NT2/D1 (cell line): ENCODE data around the gene UNC93A.
A peak's percentile ranks its signal among the peaks of the same experiment; 100 is the strongest.
"Not testable (repeated sequence)": the region's sequence is repeated elsewhere in the genome, so short reads cannot be mapped to it uniquely, and the experiment has no call there.

ENCODE experiments used
- DNase-seq: peaks from one replicate; pipeline ENCODE4 v3.0.0-alpha.2; 2011; ENCODE audit warnings: low read depth, low spot score
- H3K27me3 ChIP-seq: 2 replicates; pipeline ENCODE4 v1.6.0; 2011; ENCODE audit warnings: mild to moderate bottlenecking; ENCODE audit not compliant: insufficient read length, insufficient read depth
- H3K36me3 ChIP-seq: 2 replicates; pipeline ENCODE4 v1.6.1; 2011; ENCODE audit warnings: mild to moderate bottlenecking, low read length, mixed read lengths; ENCODE audit not compliant: insufficient read depth, insufficient read length
- H3K4me1 ChIP-seq: 2 replicates; pipeline ENCODE4 v1.5.1; 2011; ENCODE audit not compliant: insufficient read depth, insufficient read length
- H3K4me3 ChIP-seq: 2 replicates; pipeline ENCODE4 v1.5.1; 2011; ENCODE audit warnings: low read depth; ENCODE audit not compliant: insufficient read length
- H3K9ac ChIP-seq: 2 replicates; pipeline ENCODE4 v1.6.0; 2011; ENCODE audit warnings: low read depth; ENCODE audit not compliant: insufficient read length
- H3K9me3 ChIP-seq: 2 replicates; pipeline ENCODE4 v1.5.1; 2011; ENCODE audit warnings: mild to moderate bottlenecking, low read length; ENCODE audit not compliant: insufficient read depth
- SUZ12 ChIP-seq: IDR thresholded peaks from 2 replicates; pipeline ENCODE4 v1.6.1; 2011; ENCODE audit not compliant: insufficient read length, insufficient read depth; ENCODE audit errors: extremely low read depth
- YY1 ChIP-seq: IDR thresholded peaks from 2 replicates; pipeline ENCODE4 v1.6.1; 2011; ENCODE audit not compliant: insufficient read length, insufficient read depth
- ZNF274 ChIP-seq: IDR thresholded peaks from 2 replicates; pipeline ENCODE4 v1.6.1; 2011; ENCODE audit warnings: mild to moderate bottlenecking, low read depth, low read length

UNC93A gene

DNA sequence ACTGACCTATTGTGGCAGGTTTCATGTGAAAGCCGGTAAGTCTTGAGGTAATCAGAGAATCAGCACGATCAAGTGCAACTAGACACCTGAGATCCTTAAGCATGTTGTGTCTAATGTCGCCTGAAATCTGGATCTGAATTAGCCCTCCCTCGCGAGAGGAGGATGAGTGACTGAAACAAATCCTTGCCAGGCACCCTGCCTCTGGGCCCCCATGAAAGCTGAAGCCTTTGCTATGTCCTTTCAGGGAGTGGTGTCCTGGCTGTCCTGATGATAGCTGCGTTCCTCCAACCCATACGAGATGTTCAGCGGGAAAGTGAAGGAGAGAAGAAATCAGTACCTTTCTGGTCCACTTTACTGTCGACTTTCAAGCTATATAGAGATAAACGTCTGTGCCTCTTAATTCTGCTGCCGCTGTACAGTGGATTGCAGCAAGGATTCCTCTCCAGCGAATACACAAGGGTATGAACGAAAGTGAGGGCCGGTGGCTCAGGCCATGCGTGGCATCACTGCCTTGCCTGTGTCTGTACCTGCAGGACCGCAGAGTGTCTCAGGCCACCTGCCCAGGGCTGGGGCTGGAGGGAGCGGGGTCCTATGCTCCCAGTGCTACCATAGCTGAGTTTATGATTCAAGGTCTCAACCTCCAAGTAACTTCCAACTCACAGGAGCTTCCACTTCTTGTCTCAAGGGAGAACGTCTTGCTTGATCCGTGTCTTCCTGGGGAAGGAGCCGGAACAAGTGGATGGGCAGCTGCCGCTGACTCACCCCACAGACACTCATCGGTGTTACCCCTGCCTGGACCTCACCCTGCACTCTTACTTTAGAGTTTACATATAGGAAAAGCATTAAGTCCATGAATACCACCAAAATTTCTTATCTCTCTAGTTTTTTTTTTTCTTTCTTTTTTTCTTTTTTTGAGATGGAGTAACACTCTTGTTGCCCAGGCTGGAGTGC is 12.8 kb downstream of the UNC93A start:
- no peak for DNase-seq

DNA sequence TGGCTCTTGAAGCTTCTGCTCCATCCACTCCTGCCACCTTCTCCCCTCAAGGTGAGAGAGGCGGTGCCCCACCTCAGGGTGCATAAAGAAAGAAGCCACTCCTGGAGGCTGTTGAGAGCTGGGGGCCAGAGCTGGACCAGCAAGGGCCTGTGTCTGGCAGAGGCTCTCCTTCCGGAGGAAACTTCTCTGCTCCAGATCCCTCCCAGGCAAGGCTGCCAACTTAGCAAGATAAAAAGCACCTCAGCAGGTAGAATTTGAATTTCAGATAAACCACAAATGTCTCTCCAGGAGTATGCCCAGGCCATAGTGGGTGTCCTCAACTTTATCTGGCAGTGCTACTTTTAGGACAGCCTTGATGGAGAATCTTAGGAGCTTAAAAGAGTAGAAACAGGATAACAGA is 13.8 kb downstream of the UNC93A start:
- no peak for DNase-seq
- H3K4me3 ChIP-seq, result no peak overlapping the region
- peak overlapping the region; percentile 42 for H3K9ac ChIP-seq
- no peaks in the 10 kb centered on the region for H3K36me3 ChIP-seq
- H3K9me3 ChIP-seq, result 0 out of 2 replicates have a peak, but pooled peaks cover 3% of the 10 kb centered on the region
- no peaks in the 10 kb centered on the region for H3K27me3 ChIP-seq
- TF ChIP-seq YY1, result no peak
- TF ChIP-seq ZNF274, result no peak
- no peak for TF ChIP-seq SUZ12
- H3K4me1 ChIP-seq, result peaks cover 5% of the 10 kb centered on the region

More for the DNA sequence above, 12.8 kb downstream of the UNC93A start:
- Histone ChIP-seq H3K36me3 (no peaks in the 10 kb centered on the region), H3K9ac (no peak overlapping the region), H3K27me3 (no peaks in the 10 kb centered on the region), H3K9me3 (0 out of 2 replicates have a peak, but pooled peaks cover 3% of the 10 kb centered on the region), H3K4me3 (no peak overlapping the region), H3K4me1 (peaks cover 5% of the 10 kb centered on the region)
- TF ChIP-seq SUZ12 (no peak), YY1 (no peak), ZNF274 (no peak)

DNA sequence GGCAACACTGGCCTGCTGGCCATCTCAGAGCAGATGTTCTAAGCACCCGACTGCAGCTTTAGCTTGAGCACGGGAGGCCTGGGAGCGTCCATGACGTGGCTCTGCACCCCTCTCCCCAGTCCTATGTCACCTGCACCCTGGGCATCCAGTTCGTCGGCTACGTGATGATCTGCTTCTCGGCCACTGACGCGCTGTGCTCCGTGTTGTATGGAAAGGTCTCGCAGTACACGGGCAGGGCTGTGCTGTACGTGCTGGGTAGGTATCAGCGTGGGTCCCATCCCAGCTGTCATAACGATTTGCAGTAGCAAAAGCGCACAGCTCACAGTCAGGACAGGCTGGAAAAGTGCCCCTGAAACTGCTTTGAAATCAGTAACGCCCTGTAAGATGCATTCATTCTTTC is 14.7 kb downstream of the UNC93A start:
- no peak for TF ChIP-seq ZNF274
- no peak for TF ChIP-seq YY1
- TF ChIP-seq SUZ12, result no peak
- no peak overlapping the region for H3K9ac ChIP-seq
- no peaks in the 10 kb centered on the region for H3K36me3 ChIP-seq
- 0 out of 2 replicates have a peak, but pooled peaks cover 3% of the 10 kb centered on the region for H3K9me3 ChIP-seq
- H3K4me1 ChIP-seq, result peaks cover 5% of the 10 kb centered on the region
- no peaks in the 10 kb centered on the region for H3K27me3 ChIP-seq
- no peak overlapping the region for H3K4me3 ChIP-seq
- no peak for DNase-seq

DNA sequence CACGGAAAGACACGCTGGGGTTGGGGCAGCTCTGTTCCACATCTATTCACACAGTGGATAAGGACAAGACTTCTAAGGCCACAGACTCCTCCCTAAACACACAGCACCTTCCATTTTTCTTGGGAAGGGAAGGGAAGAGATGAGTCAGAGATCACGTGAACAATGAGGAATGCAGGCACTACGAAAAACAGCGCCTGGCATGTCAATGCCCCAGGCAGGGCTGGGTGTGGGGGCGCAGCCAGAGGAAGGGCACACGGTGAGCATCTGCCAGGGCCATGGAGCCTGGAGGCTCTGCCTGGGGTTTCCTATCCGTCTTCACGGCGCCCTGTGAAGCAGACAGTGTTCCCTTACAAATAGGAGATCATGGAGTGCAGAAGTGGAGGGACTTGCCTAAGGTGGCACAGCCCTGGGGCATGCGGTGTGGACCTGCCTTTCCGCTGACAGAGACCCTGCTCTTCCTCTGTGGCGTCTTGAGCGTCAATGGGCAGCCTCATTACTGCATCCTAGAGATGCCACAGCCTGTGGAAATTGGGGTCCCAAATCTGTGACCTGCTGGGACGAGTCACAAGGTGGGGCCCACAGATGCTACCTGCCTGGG is 15.4 kb downstream of the UNC93A start:
- TF ChIP-seq ZNF274 (no peak), SUZ12 (no peak), YY1 (no peak)
- DNase-seq, result no peak
- H3K9ac ChIP-seq, result no peak overlapping the region
- H3K27me3 ChIP-seq, result no peaks in the 10 kb centered on the region
- H3K36me3 ChIP-seq, result no peaks in the 10 kb centered on the region
- H3K9me3 ChIP-seq, result 0 out of 2 replicates have a peak, but pooled peaks cover 3% of the 10 kb centered on the region
- peaks cover 5% of the 10 kb centered on the region for H3K4me1 ChIP-seq
- no peak overlapping the region for H3K4me3 ChIP-seq

DNA sequence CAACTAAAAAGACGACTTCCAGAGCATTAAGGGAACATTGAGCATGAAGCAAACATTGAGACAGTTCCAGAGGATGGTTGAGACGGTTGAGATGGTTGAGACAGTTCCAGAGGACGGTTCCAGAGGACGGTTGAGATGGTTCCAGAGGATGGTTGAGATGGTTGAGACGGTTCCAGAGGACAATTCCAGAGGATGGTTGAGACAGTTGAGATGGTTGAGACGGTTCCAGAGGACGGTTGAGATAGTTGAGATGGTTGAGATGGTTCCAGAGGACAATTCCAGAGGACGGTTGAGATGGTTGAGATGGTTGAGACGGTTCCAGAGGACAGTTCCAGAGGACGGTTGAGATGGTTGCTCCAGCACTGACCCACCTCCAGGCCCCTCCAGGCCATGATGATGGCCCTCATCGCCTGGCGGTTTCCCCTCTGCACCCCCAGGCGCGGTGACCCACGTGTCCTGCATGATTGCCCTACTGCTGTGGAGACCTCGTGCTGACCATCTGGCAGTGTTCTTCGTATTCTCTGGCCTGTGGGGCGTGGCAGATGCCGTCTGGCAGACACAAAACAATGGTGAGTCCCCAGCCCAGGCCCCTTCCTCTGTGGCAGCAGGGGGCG is 16.3 kb downstream of the UNC93A start:
- peaks cover 5% of the 10 kb centered on the region for H3K4me1 ChIP-seq
- no peaks in the 10 kb centered on the region for H3K27me3 ChIP-seq
- H3K36me3 ChIP-seq, result no peaks in the 10 kb centered on the region
- no peak overlapping the region for H3K4me3 ChIP-seq
- no peak for DNase-seq
- TF ChIP-seq SUZ12, result no peak
- TF ChIP-seq YY1, result no peak
- H3K9ac ChIP-seq, result no peak overlapping the region
- 0 out of 2 replicates have a peak, but pooled peaks cover 3% of the 10 kb centered on the region for H3K9me3 ChIP-seq

DNA sequence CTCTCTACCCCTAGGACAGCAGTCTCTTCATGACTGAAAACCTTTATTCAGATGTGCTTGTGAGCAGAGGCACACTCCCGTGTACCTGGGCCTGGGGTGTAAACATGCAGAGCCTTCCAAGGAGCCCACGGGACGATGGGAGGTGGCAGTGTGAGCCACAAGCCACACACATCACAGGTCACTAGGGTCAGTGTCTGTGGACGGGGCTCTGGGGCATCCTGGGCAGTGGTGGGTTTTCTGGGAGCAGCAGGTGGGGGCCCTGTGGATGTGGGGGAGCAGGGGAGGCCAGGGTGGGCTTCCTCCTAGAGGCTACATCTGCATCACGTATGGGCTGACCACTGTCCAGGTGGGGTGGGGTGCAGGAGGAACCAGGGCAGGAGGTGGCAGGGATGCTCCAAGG is 17.1 kb downstream of the UNC93A start:
- H3K4me3 ChIP-seq, result no peak overlapping the region
- DNase-seq, result no peak
- no peak overlapping the region for H3K9ac ChIP-seq

DNA sequence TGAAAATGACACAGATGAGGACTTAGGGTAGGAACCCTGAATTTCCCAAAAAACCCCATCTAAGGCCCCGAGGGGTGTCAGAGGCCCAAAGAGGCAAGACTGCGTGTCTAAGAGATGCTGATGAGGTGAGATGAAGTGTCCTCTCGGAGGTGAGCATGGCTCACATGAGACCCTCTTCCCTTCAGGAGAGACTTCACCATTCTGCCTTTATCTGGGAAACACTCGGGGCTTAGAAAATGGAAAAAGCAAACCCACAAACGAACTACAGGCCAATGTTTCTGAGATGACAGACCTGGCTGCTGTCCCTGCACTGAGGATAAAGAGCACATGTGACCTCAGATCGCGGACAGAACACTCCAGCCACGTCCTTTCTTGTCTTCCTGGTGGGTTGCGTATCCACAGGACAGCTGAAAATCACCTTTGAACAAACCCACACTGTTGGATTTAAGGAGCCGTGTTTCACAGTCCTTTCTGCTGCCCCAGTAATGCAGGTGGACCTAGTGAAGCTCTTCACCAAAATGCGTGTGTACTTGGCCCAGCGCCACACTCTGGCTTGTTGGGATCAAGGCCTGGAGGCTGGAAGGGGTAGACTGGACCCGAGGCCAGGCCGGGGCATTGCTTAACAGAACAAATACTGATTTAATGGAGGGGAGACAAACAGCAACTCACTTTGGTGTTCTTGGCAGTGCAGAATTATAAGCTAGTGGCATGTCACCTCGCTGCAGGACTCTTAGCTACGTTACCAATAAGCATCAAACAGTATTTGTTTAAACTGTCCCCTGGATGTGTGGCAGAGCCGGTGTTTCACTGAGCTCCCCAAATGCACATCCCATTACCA is 18.5 kb downstream of the UNC93A start:
- not testable (repeated sequence) for H3K4me1 ChIP-seq, H3K9ac ChIP-seq, DNase-seq, H3K27me3 ChIP-seq, H3K36me3 ChIP-seq, H3K4me3 ChIP-seq, H3K9me3 ChIP-seq

More for the DNA sequence above, 17.1 kb downstream of the UNC93A start:
- Histone ChIP-seq H3K27me3 (no peaks in the 10 kb centered on the region), H3K4me1 (peaks cover 5% of the 10 kb centered on the region), H3K9me3 (0 out of 2 replicates have a peak, but pooled peaks cover 3% of the 10 kb centered on the region), H3K36me3 (no peaks in the 10 kb centered on the region)
- TF ChIP-seq ZNF274, result no peak
- no peak for TF ChIP-seq SUZ12
- no peak for TF ChIP-seq YY1
